ENCODE measurements around the gene MNT.

Gene MNT

DNA sequence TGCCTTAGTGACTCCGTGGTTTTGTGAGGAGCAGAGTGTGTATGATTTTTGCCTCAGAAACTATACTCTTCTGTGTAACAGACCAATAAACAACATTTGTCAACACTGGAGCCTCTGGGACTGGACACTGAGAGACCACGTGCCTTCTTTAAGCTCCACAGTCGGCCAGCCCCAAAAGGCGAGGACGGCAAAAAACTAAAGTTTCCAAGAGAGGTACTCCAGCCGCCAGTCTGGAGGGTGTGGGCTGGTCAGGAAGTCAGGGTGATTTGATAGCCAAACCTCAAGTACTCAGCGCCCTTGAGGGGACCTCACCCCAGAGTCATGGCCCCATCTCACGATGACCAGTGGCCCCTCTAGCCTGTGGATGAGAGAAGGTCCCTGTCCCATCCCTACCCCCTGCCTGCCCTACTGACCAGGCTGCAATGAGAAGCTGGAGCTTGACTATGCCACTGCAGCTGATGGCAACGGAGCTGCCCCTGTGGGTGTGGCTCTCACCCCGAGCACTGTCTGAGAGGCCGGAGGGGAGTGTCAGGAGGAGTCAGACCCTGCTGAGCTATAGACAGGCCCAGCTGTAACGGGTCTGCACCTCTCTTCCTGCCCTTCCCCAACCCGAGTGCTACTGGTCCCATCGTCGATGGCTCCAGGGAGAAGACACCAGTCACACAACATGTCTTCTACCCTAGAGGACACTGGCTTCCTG is 19.8 kb downstream of the MNT start:
- DNase-seq (ENCODE audit: low read depth), result no peak

DNA sequence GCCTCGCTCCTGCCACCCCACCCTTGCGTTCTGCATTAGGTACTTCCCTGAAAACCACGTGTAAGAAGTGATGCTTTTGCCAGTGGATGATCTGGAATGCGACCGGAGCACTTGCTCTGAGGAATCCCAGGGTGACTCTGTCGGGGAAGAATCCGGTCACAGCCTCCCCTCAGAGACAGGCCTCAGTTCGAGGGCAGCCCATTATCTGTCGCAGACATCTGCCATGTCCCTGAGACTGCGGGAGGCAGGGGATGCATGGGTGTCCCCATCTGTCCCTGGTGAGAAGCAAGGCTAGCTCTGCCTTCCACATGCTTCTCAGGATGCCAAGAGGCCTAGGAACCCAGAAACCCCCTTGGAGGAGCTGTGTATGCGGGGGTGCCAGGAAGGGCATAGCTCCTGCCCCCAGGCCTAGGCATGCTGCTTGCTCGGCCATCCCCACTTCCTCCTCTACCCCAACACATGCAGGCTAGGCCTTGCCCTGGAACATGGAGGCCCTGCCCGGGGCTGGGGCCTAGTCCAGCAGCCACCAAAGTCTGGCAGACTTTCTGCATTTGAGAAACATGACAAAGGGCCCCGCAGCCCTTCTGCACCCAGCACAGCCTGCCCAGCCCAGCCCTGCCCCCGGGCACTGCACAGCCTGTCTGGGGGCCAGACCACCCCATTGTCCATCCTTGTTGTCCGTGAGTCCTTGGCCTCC is 20.5 kb downstream of the MNT start:
- DNase-seq (ENCODE audit: low read depth), result no peak

DNA sequence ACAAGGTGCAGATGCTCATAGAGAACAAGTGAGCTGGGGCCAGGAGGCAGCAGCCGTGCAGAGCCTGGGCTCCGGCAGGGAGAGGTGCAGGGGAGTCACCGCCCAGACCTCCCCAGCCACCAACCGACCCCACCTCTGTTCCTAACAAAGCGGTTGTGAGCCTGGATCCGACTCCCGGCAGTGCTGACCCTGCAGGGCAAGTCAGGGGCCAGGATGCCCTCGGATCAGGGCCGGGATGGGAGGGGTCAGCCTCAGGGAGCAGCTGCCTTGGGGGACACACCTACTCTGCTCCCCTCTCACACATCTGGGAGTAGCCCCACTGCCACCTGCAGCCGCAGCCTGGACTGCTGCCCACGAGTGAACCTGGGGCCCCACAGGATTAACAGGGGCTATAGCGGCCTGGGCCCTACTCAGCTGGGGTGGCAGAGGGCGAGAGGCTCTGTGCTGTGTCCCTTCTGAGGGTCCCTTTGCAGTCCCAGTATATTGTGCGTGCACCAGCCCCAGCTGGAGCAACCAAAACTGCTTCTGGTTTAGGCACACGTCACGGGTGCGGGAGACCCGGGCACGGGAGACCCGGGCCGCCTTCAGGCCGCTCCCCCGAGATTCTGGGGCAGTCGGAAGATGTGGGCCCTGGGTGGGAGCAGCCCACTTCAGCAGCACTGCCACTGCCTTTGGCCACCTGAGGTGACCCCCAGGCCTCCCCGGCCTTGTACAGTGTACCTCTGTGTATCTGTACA is 21.2 kb downstream of the MNT start:
- no peak for DNase-seq (ENCODE audit: low read depth)

DNA sequence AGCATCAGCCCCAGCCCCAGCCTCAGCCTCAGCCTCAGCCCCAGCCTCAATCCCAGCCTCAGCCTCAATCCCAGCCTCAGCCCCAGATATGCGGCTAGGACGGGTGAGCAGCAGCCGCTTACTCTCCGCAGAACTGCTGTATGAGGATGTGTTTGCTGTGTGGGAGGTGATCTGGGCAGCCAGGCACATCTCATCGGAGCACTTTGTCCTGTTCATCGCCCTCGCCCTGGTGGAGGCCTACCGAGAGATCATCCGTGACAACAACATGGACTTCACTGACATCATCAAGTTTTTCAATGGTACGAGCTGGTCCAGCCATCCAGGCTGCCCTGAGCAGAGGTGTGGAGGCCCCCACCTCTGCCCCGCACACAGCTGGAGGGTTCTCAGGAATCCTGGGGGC is 22.0 kb downstream of the MNT start:
- no peak for DNase-seq (ENCODE audit: low read depth)

DNA sequence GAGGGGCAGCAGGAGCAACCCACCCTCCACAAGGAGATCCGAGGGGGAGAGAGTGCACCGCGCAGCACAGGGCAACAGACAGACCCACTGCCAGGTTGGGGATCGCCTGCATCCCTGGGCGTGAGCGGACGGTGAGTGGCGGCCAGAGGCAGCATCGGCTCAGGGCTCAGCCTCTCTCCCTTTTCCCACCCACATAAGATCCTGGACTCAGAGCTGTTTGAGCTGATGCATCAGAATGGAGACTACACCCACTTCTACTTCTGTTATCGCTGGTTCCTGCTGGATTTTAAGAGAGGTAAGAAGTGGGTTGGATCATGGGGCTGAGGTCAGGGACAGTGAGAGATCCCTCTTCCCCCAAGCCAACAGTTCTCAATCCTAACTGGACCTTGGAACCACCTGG is 23.2 kb downstream of the MNT start:
- DNase-seq (ENCODE audit: low read depth), result no peak

DNA sequence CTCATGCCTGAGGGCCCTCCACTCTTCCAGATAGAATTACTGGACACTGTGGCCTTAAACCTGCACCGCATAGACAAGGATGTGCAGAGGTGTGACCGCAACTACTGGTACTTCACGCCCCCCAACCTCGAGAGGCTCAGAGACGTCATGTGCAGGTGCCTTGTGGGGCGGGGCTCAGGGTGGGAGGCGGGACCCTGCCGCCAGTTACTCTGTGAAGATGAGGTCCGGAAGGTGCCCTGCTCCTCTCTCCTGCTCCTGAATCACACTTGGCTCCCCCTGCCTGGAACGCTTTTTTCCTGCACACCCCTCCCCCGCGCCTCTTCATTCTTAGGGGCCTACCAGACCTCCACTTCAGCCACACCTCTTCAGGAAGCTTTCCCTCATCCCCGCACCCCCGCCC is 24.8 kb downstream of the MNT start:
- DNase-seq (ENCODE audit: low read depth), result no peak

DNA sequence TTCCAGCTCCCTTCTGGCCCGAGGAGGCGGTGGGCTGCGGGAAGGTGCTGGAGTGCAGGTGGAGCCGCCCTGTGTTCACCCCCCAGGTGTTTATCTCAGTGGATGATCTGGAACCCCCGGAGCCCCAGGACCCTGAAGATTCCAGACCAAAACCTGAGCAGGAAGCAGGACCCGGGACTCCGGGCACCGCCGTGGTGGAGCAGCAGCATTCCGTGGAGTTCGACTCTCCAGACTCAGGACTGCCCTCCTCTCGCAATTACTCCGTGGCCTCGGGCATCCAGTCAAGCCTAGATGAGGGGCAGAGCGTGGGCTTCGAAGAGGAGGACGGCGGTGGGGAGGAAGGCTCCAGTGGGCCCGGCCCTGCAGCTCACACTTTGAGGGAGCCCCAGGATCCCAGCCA is 25.5 kb downstream of the MNT start:
- DNase-seq (ENCODE audit: low read depth), result no peak

DNA sequence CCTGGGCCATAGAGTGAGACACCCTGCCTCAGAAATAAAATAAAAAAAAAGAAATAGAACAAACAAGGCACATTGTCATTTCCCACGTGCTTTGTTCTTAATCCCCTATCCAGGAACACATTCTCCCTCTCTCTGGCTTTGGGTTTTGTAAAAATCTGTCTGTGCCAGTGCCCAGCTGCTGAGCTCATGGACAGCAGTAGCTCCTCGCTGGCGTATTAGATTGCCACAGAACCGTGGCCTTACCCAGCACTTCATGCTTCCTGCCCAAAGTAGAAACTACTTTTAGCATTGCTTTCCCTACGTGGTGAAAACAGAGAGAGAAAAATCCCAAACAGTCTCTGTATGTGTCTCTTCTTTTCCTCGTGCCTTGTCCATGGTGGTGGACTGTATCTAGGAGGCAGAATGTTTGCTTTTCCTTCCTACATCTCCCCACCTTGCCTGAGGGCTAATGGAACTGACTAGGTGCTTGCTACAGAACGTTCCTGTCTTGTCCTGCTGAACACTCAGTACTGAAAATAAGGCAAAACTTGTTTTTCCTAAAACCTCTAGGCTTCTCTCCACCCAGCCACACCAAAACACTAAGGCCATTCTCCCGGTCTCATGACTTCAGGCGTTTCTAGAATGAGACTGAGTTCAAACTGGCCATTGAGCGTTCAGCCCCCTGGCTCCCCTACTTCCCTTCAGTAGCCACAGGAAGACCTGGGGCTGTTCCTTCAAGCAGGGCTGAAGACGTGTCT is 26.1 kb downstream of the MNT start:
- DNase-seq (ENCODE audit: low read depth), result no peak

DNA sequence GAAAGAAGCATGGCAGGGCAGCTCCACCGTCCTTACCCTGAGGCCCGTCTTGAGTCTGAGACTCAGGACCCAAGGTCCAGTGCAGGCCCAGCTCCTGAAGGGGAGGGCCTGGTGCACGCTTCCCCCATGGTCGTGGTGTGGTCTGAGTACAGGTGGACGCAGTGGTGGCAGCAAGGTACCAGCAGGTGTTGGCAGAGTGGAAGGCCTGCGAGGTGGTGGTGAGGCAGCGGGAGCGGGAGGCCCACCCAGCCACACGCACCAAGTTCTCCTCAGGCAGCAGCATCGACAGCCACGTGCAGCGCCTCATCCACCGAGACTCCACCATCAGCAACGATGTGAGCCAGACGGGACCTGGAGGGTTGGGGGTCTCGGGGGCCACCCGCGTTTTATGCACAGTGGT is 27.7 kb downstream of the MNT start:
- DNase-seq (ENCODE audit: low read depth), result no peak

DNA sequence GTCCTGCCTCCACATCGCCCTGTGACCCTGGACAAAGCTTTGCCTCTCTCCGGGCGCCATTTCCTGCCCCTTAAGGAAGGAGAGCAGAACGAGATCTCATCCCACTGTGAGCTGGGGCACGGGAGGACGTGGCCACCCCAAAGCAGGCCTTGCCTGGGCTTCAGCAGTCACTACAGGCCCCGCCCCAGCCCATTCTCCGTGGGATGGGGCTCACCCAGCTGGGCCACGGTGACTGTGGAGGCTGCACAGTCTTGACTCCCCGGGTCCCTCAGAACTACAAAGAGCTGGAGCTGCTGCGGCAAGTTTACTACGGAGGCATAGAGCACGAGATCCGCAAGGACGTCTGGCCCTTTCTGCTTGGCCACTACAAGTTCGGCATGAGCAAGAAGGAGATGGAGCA is 28.2 kb downstream of the MNT start:
- no peak for DNase-seq (ENCODE audit: low read depth)

DNA sequence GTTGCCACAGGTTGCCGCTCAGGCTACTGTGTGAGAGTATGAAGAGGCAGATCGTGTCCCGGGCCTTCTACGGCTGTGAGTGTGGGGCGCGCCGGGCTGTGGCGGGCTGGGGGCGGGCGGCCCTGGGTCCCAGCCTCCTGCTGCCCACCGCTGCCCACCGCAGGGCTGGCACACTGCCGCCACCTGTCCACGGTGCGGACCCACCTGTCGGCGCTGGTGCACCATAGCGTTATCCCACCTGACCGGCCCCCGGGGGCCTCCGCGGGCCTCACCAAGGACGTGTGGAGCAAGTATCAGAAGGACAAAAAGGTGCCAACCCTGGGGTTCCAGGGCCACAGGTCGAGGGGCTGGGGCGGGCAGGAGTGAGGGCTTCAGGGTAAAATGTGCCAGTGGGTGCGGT is 28.7 kb downstream of the MNT start:
- no peak for DNase-seq (ENCODE audit: low read depth)

DNA sequence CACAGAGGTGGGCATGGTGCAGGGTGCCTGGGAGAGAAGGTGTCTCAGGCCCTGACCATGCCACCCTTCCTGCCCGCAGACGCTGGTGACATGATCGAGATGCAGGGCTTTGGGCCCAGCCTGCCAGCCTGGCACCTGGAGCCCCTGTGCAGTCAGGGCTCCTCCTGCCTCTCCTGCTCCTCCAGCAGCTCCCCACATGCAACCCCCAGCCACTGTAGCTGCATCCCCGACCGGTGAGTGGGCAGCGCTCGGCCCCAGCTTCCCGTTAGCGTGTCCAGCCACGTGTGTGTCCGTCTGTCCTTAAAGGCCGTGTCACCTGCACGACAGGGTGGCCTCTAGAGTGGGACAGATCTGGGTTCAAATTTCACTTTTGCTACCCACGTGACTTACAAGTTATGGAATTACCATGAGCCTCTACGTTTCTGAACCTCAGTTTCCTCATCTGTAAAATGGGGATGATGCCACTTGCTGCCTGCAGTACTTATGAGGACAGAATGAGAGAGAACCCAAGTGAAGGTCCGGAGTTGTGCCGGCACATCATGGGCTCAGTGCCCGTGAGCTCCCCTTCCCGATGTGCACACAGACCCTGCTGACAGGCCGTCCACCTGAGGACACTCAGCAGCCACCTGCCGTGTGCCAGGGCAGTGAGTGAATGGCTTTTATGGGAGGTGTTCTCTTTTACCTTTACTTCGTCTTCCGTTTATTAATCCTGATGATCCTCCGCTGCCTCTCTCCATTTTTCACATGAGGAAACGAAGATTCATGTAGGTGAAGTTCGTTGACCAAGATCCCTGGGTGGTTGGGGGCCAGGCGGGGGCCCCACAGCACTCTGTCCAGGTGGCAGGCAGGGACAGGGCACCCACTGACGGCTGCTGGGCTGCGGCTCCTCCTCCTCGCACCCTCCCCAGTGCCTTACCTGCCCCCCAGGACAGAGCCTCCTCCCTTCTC is 29.4 kb downstream of the MNT start:
- DNase-seq (ENCODE audit: low read depth), result no peak

DNA sequence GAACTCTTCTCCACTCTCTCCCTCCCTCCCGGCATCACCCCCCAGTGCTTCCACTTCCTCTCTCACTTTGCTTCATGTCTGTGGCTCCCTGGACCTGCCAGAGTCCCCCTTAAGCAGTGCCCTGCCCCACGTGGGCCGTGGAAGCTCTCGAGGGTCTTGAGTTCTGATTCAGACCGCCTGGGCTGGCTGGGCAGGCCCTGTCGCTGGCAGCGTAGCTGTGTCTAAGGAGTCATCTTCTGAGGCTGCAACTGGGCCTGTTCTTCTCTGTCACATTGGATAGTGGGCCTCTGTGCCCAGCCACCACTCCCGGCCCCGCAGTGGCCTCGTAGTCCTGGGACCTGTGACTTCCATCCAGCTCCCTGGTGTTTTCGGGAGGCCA is 30.7 kb downstream of the MNT start:
- DNase-seq (ENCODE audit: low read depth), result no peak

DNA sequence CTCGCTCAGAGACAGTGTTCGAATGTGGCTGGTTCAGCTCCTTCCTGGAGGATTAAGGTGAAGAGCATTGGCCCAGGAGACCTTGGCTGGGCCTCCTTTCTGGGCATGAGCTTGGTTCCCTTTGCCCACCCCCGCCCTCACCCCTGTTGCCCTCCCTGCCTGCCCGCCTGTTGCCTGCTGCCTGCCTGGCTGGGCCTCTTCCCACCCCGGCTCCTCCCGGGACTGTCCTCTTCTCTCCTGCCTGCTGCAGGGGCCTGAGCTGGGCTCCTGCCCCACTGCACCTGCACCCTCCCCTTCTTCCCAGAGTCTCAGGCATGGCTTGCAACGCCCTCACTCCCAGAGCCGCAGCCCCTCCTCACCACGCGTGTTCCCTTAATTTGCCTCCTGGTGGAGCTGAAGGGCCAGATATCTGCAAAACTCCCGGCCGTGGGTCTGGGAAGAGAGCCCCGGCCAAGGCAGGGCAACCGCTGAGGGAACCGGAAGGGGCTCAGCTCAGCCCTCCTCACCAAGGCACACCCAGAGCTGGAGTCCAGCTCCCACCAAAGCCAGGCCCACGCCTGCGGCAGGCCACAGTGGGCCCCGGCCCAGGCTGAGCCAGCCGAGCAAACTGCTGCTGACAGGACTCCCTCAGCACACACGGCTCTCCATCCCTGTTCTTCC is 31.2 kb downstream of the MNT start:
- no peak for DNase-seq (ENCODE audit: low read depth)

DNA sequence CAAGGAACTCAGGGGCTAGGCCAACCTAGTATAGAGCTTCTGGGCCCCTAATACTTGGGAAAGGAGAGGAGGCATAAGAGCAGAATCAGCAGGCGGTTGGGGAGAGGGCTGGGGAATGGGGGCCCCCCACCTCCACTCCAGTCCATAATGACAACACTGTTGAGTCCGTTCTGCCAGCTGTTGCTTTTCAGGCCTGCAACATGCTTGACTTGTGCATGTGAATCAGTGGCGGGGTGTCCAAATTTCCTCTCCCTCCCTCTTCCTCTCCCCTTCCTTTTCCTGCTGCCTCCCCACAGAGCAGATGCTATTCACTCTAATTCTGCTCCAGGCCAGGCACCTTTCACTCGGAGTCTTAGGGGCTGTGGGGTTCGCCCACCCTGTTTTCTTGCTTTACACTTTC is 31.8 kb downstream of the MNT start:
- DNase-seq (ENCODE audit: low read depth), result no peak

DNA sequence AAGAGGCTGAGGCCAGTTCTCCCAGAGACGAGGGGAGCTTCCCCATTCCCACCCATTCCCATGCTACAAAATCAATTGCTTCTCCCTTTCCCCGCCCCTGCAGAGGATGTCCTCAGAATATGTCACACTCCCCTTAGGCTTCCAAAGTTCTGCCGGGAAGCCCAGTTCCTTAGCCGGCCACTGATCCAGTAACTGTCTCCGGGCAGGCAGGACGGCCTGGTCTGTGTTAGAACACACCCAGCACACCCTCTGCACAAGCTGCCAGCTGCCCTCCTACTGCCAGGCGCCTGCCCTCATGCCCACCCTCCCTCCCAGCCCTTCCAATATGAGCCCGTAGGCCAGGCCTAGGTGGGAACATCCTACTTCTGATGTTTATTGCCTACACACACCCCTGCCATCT is 32.5 kb downstream of the MNT start:
- no peak for DNase-seq (ENCODE audit: low read depth)

DNA sequence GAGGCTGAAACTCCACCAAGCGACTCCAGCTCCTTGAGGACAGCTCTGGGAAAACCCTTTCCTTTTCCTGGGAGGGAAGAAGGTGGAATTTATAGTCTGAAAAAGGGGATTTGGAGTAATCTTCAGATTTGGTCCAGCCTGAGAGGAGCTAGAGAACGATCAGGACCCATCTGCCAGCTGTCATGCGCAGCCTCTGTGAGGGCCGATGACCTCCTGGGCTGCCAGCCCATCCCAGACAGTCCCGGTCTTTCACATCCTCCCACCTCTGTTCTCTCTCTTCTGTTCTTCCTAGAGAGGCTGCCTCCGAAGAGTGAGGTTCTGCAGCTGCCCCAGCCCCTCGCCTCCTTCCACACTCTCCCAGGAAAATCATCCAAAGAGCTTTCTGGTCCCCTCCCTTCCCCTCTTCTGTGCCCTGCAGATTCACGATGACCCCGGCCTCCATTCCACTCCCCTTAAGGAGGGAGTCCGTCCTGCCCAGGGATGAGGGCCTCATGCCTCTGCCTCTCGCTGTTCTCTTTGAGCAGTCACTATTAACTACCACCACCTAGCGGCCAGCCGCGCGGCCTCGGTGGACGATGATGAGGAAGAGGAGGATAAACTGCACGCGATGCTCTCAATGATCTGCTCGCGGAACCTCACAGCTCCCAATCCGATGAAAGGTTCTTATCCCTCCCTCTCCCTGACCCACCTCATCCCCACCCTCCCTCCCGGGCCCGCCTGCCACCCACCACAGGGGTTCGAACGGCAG is 33.9 kb downstream of the MNT start:
- no peak for DNase-seq (ENCODE audit: low read depth)

DNA sequence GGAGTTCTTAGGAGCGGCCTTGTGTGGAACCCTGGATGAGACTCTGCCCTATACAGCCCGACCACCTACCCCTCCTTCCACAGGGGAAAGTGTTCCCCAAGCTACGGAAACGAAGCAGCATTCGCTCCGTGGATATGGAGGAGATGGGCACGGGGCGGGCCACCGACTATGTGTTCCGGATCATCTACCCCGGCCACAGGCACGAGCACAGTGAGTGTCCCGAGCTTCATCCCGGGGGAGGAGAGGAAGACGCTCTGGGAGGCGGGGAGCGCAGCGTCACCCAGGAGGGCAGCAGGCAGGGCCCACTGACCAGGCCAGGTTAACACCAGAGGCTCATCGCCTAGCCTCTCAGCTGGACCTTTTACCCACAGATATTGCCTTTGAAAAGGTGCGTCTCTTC is 35.7 kb downstream of the MNT start:
- no peak for DNase-seq (ENCODE audit: low read depth)

DNA sequence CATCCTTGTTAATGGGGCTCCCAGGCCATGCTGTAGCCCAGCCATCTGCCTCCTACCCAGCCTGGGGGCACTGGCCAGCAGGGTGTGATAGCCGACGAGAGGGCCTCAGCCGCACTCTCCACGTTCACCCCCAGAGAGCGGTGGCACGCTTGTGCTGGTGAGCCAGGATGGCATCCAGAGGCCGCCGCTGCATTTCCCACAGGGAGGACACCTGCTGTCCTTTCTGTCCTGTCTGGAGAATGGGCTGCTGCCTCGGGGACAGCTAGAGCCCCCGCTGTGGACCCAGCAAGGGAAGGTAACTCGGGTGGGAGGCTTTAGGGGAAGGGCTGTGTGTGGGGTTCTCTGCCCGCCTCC is 36.1 kb downstream of the MNT start:
- DNase-seq (ENCODE audit: low read depth), result no peak

Data from stimulated activated CD8-positive, alpha-beta memory T cell treated with anti-CD3 and anti-CD28 coated beads, Interleukin-12 subunit alpha, Interleukin-12 subunit beta, amount 100 ng/mL, for 1 hour (primary cell).